ENCODE results near the gene PIK3AP1. TPM values are rescaled to one million over a fixed set of nuclear protein-coding genes. Genes with fewer than 3 reads are reported as not detected.

The PIK3AP1 gene
- total RNA-seq, 1 donor from 2014 or later = 3.8 TPM

- Histone ChIP-seq H3K4me2 (peak overlapping the region; percentile 95), H3K27ac (no peak overlapping the region), H3K9me3 (ENCODE audit: low read depth) (no peaks in the 10 kb centered on the region), H3K27me3 (peaks cover 28% of the 10 kb centered on the region), H3K36me3 (no peaks in the 10 kb centered on the region), H2AFZ (replicated peaks) (peak overlapping the region; percentile 100), H3K4me1 (peaks cover 5% of the 10 kb centered on the region), H3F3A (ENCODE audit: low read depth) (peaks cover 7% of the 10 kb centered on the region), H3K9ac (no peak overlapping the region), H4K20me1 (ENCODE audit: low read depth) (no peaks in the 10 kb centered on the region), H3K79me2 (ENCODE audit: low read depth) (no peaks in the 10 kb centered on the region), H3K4me3 (peak overlapping the region; percentile 63)
- TF ChIP-seq EZH2 (IDR thresholded peaks at IDR 0.05) (peak; percentile 46), EZH2phosphoT487 (IDR thresholded peaks at IDR 0.05) (no peak), CTCF (IDR thresholded peaks at IDR 0.05) (peak; percentile 57)
- no peaks in the 10 kb centered on the region for H3K36me3 Mint-ChIP-seq
- H3K4me1 Mint-ChIP-seq = peaks cover 11% of the 10 kb centered on the region
- H3K27ac Mint-ChIP-seq = no peak overlapping the region
- no peaks in the 10 kb centered on the region for H3K9me3 Mint-ChIP-seq
- peaks cover 11% of the 10 kb centered on the region for H3K27me3 Mint-ChIP-seq (ENCODE audit: insufficient read depth, low read depth)
- H3K4me3 Mint-ChIP-seq = peak overlapping the region; percentile 93
- peak; percentile 77 for DNase-seq (ENCODE audit: low spot score)
Measured at GRCh38 chr10:96719850-96720421, 378 bp downstream of the PIK3AP1 start.

GRCh38 chr10:96719200-96719599, 1.1 kb downstream of the PIK3AP1 start:
- no peak overlapping the region for H3K4me3 ChIP-seq
- H3K4me1 ChIP-seq = peaks cover 5% of the 10 kb centered on the region
- no peak overlapping the region for H2AFZ ChIP-seq (replicated peaks)
- no peak overlapping the region for H3K9ac ChIP-seq
- H3K4me1 Mint-ChIP-seq = peaks cover 11% of the 10 kb centered on the region
- H3K27me3 ChIP-seq = peaks cover 28% of the 10 kb centered on the region
- TF ChIP-seq EZH2phosphoT487 (IDR thresholded peaks at IDR 0.05) (no peak), EZH2 (IDR thresholded peaks at IDR 0.05) (no peak), CTCF (IDR thresholded peaks at IDR 0.05) (no peak)
- peak overlapping the region; percentile 95 for H3K4me2 ChIP-seq
- H3F3A ChIP-seq (ENCODE audit: low read depth) = peaks cover 7% of the 10 kb centered on the region
- no peak overlapping the region for H3K27ac ChIP-seq
- no peaks in the 10 kb centered on the region for H3K9me3 ChIP-seq (ENCODE audit: low read depth)
- no peaks in the 10 kb centered on the region for H3K9me3 Mint-ChIP-seq
- no peak overlapping the region for H3K27ac Mint-ChIP-seq
- H4K20me1 ChIP-seq (ENCODE audit: low read depth) = no peaks in the 10 kb centered on the region
- H3K36me3 Mint-ChIP-seq = no peaks in the 10 kb centered on the region
- no peaks in the 10 kb centered on the region for H3K36me3 ChIP-seq
- no peaks in the 10 kb centered on the region for H3K79me2 ChIP-seq (ENCODE audit: low read depth)
- peak overlapping the region; percentile 93 for H3K4me3 Mint-ChIP-seq
- DNase-seq (ENCODE audit: low spot score) = no peak
- peaks cover 11% of the 10 kb centered on the region for H3K27me3 Mint-ChIP-seq (ENCODE audit: insufficient read depth, low read depth)

- Mint-ChIP-seq H3K36me3 (no peaks in the 10 kb centered on the region), H3K27me3 (ENCODE audit: insufficient read depth, low read depth) (peaks cover 11% of the 10 kb centered on the region), H3K9me3 (no peaks in the 10 kb centered on the region), H3K4me3 (no peak overlapping the region), H3K4me1 (peaks cover 11% of the 10 kb centered on the region), H3K27ac (no peak overlapping the region)
- Histone ChIP-seq H3K9ac (no peak overlapping the region), H3K4me2 (no peak overlapping the region), H3K36me3 (no peaks in the 10 kb centered on the region), H3K27me3 (peaks cover 28% of the 10 kb centered on the region), H3K79me2 (ENCODE audit: low read depth) (no peaks in the 10 kb centered on the region), H3K4me1 (peaks cover 5% of the 10 kb centered on the region), H3K9me3 (ENCODE audit: low read depth) (no peaks in the 10 kb centered on the region), H4K20me1 (ENCODE audit: low read depth) (no peaks in the 10 kb centered on the region), H2AFZ (replicated peaks) (no peak overlapping the region), H3K4me3 (no peak overlapping the region), H3K27ac (no peak overlapping the region), H3F3A (ENCODE audit: low read depth) (peaks cover 7% of the 10 kb centered on the region)
- TF ChIP-seq EZH2 (IDR thresholded peaks at IDR 0.05) (no peak), CTCF (IDR thresholded peaks at IDR 0.05) (no peak)
- DNase-seq (ENCODE audit: low spot score) = no peak
Measured at GRCh38 chr10:96718304-96718990, 1.9 kb downstream of the PIK3AP1 start.
